DOHH2 (cell line): Measurements from ENCODE around the gene PSAP.

Source experiments
- H3F3A ChIP-seq: fragments of 200-600 bp; sonication (generic), shearing (Covaris generic); 2 replicates; pipeline ENCODE4 v1.6.0; 2016; ENCODE audit warnings: antibody characterized with exemption, mild to moderate bottlenecking; ENCODE audit not compliant: control insufficient read depth, insufficient read depth
- H3K27ac ChIP-seq: fragments of 200-600 bp; sonication (generic); 2 replicates; pipeline ENCODE4 v1.5.1; 2014; ENCODE audit warnings: low read depth, mild to moderate bottlenecking, low read length, moderate library complexity
- H3K27me3 ChIP-seq: fragments of 200-600 bp; sonication (generic); 2 replicates; pipeline ENCODE4 v1.6.1; 2014; ENCODE audit warnings: mild to moderate bottlenecking, low read length, mixed read lengths; ENCODE audit not compliant: control insufficient read depth
- H3K36me3 ChIP-seq: fragments of 200-600 bp; sonication (generic); 2 replicates; pipeline ENCODE4 v1.6.1; 2014; ENCODE audit warnings: mild to moderate bottlenecking, low read length, moderate library complexity, mixed read lengths; ENCODE audit not compliant: control insufficient read depth
- H3K4me1 ChIP-seq: fragments of 200-600 bp; sonication (generic); 2 replicates; pipeline ENCODE4 v1.6.1; 2014; ENCODE audit warnings: mild to moderate bottlenecking, low read length, mixed read lengths; ENCODE audit not compliant: control insufficient read depth
- H3K4me2 ChIP-seq: fragments of 200-600 bp; sonication (generic); 2 replicates; pipeline ENCODE4 v1.6.0; 2014; ENCODE audit warnings: mild to moderate bottlenecking, low read length, moderate library complexity
- H3K4me3 ChIP-seq: fragments of 200-600 bp; sonication (generic); 2 replicates; pipeline ENCODE4 v1.5.1; 2014; ENCODE audit warnings: mild to moderate bottlenecking, low read length, mixed read lengths
- H3K79me2 ChIP-seq: fragments of 200-600 bp; sonication (generic); 2 replicates; pipeline ENCODE4 v1.6.1; 2014; ENCODE audit warnings: mild to moderate bottlenecking, low read length, mixed read lengths; ENCODE audit not compliant: control insufficient read depth
- H3K9me2 ChIP-seq: fragments of 200-600 bp; sonication (generic); replicated peaks from 2 replicates; pipeline ENCODE4 v1.6.1; 2014; ENCODE audit warnings: mild to moderate bottlenecking, low read length, mixed read lengths; ENCODE audit not compliant: control insufficient read depth
- H3K9me3 ChIP-seq: fragments of 200-600 bp; sonication (generic); 2 replicates; pipeline ENCODE4 v1.6.1; 2014; ENCODE audit warnings: antibody characterized with exemption, low read length, mixed read lengths; ENCODE audit not compliant: control insufficient read depth, insufficient read depth
- H4K20me1 ChIP-seq: fragments of 200-600 bp; sonication (generic); 2 replicates; pipeline ENCODE4 v1.6.0; 2014; ENCODE audit warnings: low read depth, mild to moderate bottlenecking, antibody characterized with exemption, low read length, moderate library complexity; ENCODE audit not compliant: control insufficient read depth, insufficient read depth
- EZH2phosphoT487 ChIP-seq: fragments of 200-600 bp; sonication (generic); IDR thresholded peaks from 2 replicates; pipeline ENCODE4 v1.6.1; 2017; ENCODE audit warnings: borderline replicate concordance, mild to moderate bottlenecking, antibody characterized with exemption, low read length, moderate library complexity, mixed read lengths
- TF ChIP-seq, protein P1 (sequence below): fragments of 200-600 bp; sonication (generic); IDR thresholded peaks from one replicate; pipeline ENCODE4 v1.5.1; 2014; ENCODE audit warnings: antibody characterized with exemption, mild to moderate bottlenecking, low read depth, low read length; ENCODE audit not compliant: poor library complexity, severe bottlenecking

PSAP gene

DNA sequence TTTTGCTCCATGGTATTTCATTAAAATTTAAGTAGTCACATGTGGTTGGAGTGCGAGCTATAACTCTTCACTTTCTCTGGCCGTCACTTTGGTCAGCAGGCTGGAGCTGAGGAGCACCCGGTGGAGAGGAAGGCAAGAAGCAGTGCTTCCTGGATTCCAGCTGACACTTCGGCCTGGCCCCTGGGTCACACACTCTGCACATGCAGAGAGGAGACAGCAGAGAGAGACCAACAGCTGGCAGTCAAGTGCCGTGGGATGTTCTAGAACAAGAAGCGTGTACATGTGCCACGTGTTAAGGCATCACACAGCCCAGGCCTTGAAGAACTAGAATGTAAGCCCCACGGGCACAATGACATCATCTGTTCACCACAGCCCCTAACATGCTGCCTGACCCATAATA is 30.1 kb downstream of the PSAP start:
- H3K9me3 ChIP-seq: no peaks in the 10 kb centered on the region
- no peak overlapping the region for H3K27ac ChIP-seq
- no peaks in the 10 kb centered on the region for H4K20me1 ChIP-seq
- H3K27me3 ChIP-seq: no peaks in the 10 kb centered on the region
- H3K4me1 ChIP-seq: peaks cover 5% of the 10 kb centered on the region; the same call in 1 of the 2 replicates
- no peaks in the 10 kb centered on the region for H3K79me2 ChIP-seq
- no peaks in the 10 kb centered on the region for H3K9me2 ChIP-seq
- H3K4me3 ChIP-seq: no peak overlapping the region
- H3K36me3 ChIP-seq: peaks cover 14% of the 10 kb centered on the region
- H3K4me2 ChIP-seq: no peak overlapping the region
- no peak for TF ChIP-seq EZH2phosphoT487
- TF ChIP-seq, protein P1, sequence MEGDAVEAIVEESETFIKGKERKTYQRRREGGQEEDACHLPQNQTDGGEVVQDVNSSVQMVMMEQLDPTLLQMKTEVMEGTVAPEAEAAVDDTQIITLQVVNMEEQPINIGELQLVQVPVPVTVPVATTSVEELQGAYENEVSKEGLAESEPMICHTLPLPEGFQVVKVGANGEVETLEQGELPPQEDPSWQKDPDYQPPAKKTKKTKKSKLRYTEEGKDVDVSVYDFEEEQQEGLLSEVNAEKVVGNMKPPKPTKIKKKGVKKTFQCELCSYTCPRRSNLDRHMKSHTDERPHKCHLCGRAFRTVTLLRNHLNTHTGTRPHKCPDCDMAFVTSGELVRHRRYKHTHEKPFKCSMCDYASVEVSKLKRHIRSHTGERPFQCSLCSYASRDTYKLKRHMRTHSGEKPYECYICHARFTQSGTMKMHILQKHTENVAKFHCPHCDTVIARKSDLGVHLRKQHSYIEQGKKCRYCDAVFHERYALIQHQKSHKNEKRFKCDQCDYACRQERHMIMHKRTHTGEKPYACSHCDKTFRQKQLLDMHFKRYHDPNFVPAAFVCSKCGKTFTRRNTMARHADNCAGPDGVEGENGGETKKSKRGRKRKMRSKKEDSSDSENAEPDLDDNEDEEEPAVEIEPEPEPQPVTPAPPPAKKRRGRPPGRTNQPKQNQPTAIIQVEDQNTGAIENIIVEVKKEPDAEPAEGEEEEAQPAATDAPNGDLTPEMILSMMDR: no peak
- no peaks in the 10 kb centered on the region for H3F3A ChIP-seq

DNA sequence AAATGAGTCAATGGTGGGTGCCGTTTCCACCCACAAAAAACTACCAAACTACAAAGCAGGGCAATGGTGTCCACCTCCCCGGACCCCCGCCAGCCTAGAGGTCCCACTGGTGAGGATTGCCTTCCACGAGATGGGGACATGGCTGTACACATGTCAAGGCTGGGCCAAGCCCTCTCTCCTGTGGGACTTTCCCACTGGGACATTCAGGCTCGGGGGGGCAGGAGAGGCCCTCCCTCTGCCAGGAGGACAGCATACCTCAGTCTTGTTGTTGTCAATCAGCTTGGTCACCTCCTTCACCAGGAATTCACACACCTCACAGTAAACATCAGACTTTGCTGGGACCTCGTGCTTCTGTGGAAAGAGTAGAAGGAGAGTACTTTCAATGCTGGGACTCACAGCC is 31.1 kb downstream of the PSAP start:
- no peaks in the 10 kb centered on the region for H3F3A ChIP-seq
- H3K27me3 ChIP-seq: no peaks in the 10 kb centered on the region
- peaks cover 6% of the 10 kb centered on the region for H3K36me3 ChIP-seq
- no peaks in the 10 kb centered on the region for H3K9me3 ChIP-seq
- H3K4me1 ChIP-seq: peaks cover 5% of the 10 kb centered on the region; the same call in 1 of the 2 replicates
- no peak overlapping the region for H3K4me2 ChIP-seq
- no peaks in the 10 kb centered on the region for H3K79me2 ChIP-seq
- H3K27ac ChIP-seq: no peak overlapping the region
- TF ChIP-seq, protein P1: no peak
- no peak for TF ChIP-seq EZH2phosphoT487
- no peaks in the 10 kb centered on the region for H4K20me1 ChIP-seq
- no peak overlapping the region for H3K4me3 ChIP-seq
- H3K9me2 ChIP-seq: no peaks in the 10 kb centered on the region

DNA sequence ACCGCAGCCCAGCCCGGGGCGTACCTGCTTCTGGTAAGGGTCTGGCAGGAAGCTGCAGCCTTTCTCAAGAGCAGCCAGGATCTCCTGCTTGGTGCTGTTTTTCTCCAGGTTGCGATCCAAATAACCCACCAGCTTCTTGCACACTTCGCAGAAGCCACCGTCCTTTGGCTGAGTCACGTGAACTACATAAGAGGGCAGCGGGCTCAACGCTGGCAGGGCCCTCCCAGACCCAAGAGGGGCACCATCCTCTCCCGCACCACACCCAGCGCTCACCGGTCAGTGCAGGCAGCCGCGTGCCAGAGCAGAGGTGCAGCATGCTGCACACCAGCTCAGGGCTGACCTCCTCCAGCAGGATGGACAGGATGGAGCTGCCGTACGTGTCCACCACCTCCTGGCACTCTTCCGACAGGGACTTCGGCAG is 31.6 kb downstream of the PSAP start:
- Histone ChIP-seq H3K4me1 (peaks cover under 1% of the 10 kb centered on the region; the same call in 1 of the 2 replicates), H3K36me3 (peaks cover under 1% of the 10 kb centered on the region), H3K27me3 (no peaks in the 10 kb centered on the region), H3K4me3 (no peak overlapping the region), H3K9me2 (no peaks in the 10 kb centered on the region), H3K4me2 (no peak overlapping the region), H4K20me1 (no peaks in the 10 kb centered on the region), H3K27ac (no peak overlapping the region), H3K9me3 (no peaks in the 10 kb centered on the region), H3K79me2 (no peaks in the 10 kb centered on the region), H3F3A (no peaks in the 10 kb centered on the region)
- TF ChIP-seq, protein P1: no peak
- TF ChIP-seq EZH2phosphoT487: no peak
